IMR-90 (cell line): ENCODE measurements around the gene TAF10. TPM values are rescaled to one million over a fixed set of nuclear protein-coding genes. Genes with fewer than 3 reads are reported as not detected.

Source experiments
- ATAC-seq: fragments of 200-7000 bp; cut with Tn5 transposase; 2 replicates; pipeline ENCODE4 v1.9.1; 2020; ENCODE audit warnings: low read depth, mild to moderate bottlenecking, moderate library complexity
- BruUV-seq: library from RNA; stranded (reverse); fragments of 400-500 nt; replicated peaks from 2 replicates; lab custom pipeline; 2021; lab: Mats Ljungman, UMichigan
- CTCF ChIA-PET: fragments of 300-600 bp; formaldehyde crosslinking; extraction: SDS; loops from one replicate; lab custom pipeline; 2021; ENCODE audit warnings: antibody characterized with exemption; lab: Yijun Ruan, JAX
- POLR2A ChIA-PET: fragments of 300-600 bp; sonication (Branson Sonifier 250); formaldehyde crosslinking; loops from one replicate; lab custom pipeline; 2022; ENCODE audit warnings: antibody characterized with exemption; ENCODE audit not compliant: unreplicated experiment; lab: Charles Lee
- DNase-seq: peaks from one replicate; pipeline ENCODE4 v3.0.0; 2013
- H2AFZ ChIP-seq: replicated peaks from 2 replicates; pipeline ENCODE3; 2013; ENCODE audit warnings: low read length, mild to moderate bottlenecking; ENCODE audit not compliant: poor library complexity
- H2AK5ac ChIP-seq: 2 replicates; pipeline ENCODE4 v1.6.1; 2013; ENCODE audit warnings: low read depth, low read length, inconsistent platforms
- H2AK9ac ChIP-seq: replicated peaks from 2 replicates; pipeline ENCODE3; 2013; ENCODE audit warnings: mild to moderate bottlenecking, low read depth, low read length, moderate library complexity; ENCODE audit not compliant: poor library complexity
- H2BK120ac ChIP-seq: 2 replicates; pipeline ENCODE4 v1.6.1; 2013; ENCODE audit warnings: low read depth, low read length, inconsistent platforms
- H2BK15ac ChIP-seq: 3 replicates; pipeline ENCODE4 v1.6.1; 2013; ENCODE audit warnings: low read depth, low read length, inconsistent platforms
- H2BK20ac ChIP-seq: 2 replicates; pipeline ENCODE4 v1.6.1; 2013; ENCODE audit warnings: low read depth, mild to moderate bottlenecking, inconsistent platforms, low read length, moderate library complexity
- H2BK5ac ChIP-seq: 2 replicates; pipeline ENCODE4 v1.6.1; 2013; ENCODE audit warnings: mild to moderate bottlenecking, low read depth, low read length, inconsistent platforms; ENCODE audit not compliant: poor library complexity, severe bottlenecking
- H3K14ac ChIP-seq: replicated peaks from 2 replicates; pipeline ENCODE4 v1.6.1; 2013; ENCODE audit warnings: low read depth, low read length, inconsistent platforms
- H3K18ac ChIP-seq: 2 replicates; pipeline ENCODE4 v1.6.1; 2013; ENCODE audit warnings: low read depth, low read length, control low read depth
- H3K23ac ChIP-seq: 2 replicates; pipeline ENCODE4 v1.6.1; 2013; ENCODE audit warnings: low read depth, low read length, inconsistent platforms
- H3K27ac ChIP-seq: 2 replicates; pipeline ENCODE4 v1.5.1; 2013; ENCODE audit warnings: mild to moderate bottlenecking, control low read depth, low read length; ENCODE audit not compliant: insufficient read depth
- H3K27me3 ChIP-seq: 2 replicates; pipeline ENCODE4 v1.6.1; 2013; ENCODE audit warnings: low read length; ENCODE audit not compliant: control insufficient read depth, insufficient read depth
- H3K36me3 ChIP-seq: 2 replicates; pipeline ENCODE4 v1.6.1; 2013; ENCODE audit warnings: low read length, mixed read lengths; ENCODE audit not compliant: control insufficient read depth, insufficient read depth
- H3K4ac ChIP-seq: 2 replicates; pipeline ENCODE4 v1.6.1; 2013; ENCODE audit warnings: low read depth, low read length, inconsistent platforms
- H3K4me1 ChIP-seq: 2 replicates; pipeline ENCODE4 v1.6.1; 2013; ENCODE audit warnings: low read length, mixed read lengths; ENCODE audit not compliant: control insufficient read depth, insufficient read depth
- H3K4me2 ChIP-seq: 2 replicates; pipeline ENCODE4 v1.6.1; 2013; ENCODE audit warnings: low read depth, mild to moderate bottlenecking, control low read depth, low read length, moderate library complexity
- H3K4me3 ChIP-seq: 2 replicates; pipeline ENCODE4 v1.5.1; 2013; ENCODE audit warnings: low read depth, mild to moderate bottlenecking, control low read depth, low read length, moderate library complexity; ENCODE audit not compliant: insufficient read depth
- H3K56ac ChIP-seq: 2 replicates; pipeline ENCODE4 v1.6.1; 2013; ENCODE audit warnings: low read length, inconsistent platforms; ENCODE audit not compliant: insufficient read depth; ENCODE audit errors: extremely low read depth
- H3K79me1 ChIP-seq, 2 experiments: 2 replicates each; pipeline ENCODE4 v1.6.1; 2013; ENCODE audit warnings: low read length in 2 of 2, inconsistent platforms in 1 of 2, low read depth in 1 of 2
- H3K9ac ChIP-seq: 2 replicates; pipeline ENCODE4 v1.6.1; 2013; ENCODE audit warnings: low read depth, low read length, control low read depth
- H3K9me1 ChIP-seq: 2 replicates; pipeline ENCODE4 v1.6.1; 2013; ENCODE audit warnings: low read length, inconsistent platforms; ENCODE audit not compliant: insufficient read depth
- H3K9me3 ChIP-seq: 2 replicates; pipeline ENCODE4 v1.6.1; 2013; ENCODE audit warnings: low read length; ENCODE audit not compliant: control insufficient read depth, insufficient read depth
- H4K20me1 ChIP-seq: 2 replicates; pipeline ENCODE4 v1.6.1; 2013; ENCODE audit warnings: low read length, inconsistent platforms; ENCODE audit not compliant: insufficient read depth
- H4K5ac ChIP-seq: 2 replicates; pipeline ENCODE4 v1.6.1; 2013; ENCODE audit warnings: mild to moderate bottlenecking, low read depth, low read length, control low read depth
- H4K8ac ChIP-seq, 2 experiments: 2 replicates each; pipeline ENCODE4 v1.6.1; 2013; ENCODE audit warnings: low read depth in 2 of 2, low read length in 2 of 2, control low read depth in 1 of 2, inconsistent platforms in 1 of 2
- H4K91ac ChIP-seq: 2 replicates; pipeline ENCODE4 v1.6.1; 2013; ENCODE audit warnings: low read depth, low read length, inconsistent platforms; ENCODE audit not compliant: insufficient read depth
- CHD1 ChIP-seq: IDR thresholded peaks from 2 replicates; pipeline ENCODE4 v1.6.1; 2012; ENCODE audit warnings: low read depth, low read length, improper control_type of control experiment
- FOS ChIP-seq: fragments of 150-350 bp; IDR thresholded peaks from 2 replicates; pipeline ENCODE4 v1.6.1; 2016; ENCODE audit warnings: low read depth, low read length
- POLR2A ChIP-seq: IDR thresholded peaks from 2 replicates; pipeline ENCODE4 v1.6.1; 2012; ENCODE audit warnings: mild to moderate bottlenecking, low read depth, low read length
- RAD21 ChIP-seq: IDR thresholded peaks from 2 replicates; pipeline ENCODE4 v1.6.1; 2012; ENCODE audit warnings: low read length, improper control_type of control experiment
- RCOR1 ChIP-seq: IDR thresholded peaks from 2 replicates; pipeline ENCODE4 v1.6.1; 2012; ENCODE audit warnings: mild to moderate bottlenecking, low read length, improper control_type of control experiment; ENCODE audit not compliant: insufficient replicate concordance
- RFX5 ChIP-seq: IDR thresholded peaks from 2 replicates; pipeline ENCODE4 v1.8.0; 2012; ENCODE audit warnings: low read depth, mild to moderate bottlenecking, low read length, moderate library complexity
- WGBS, 2 experiments: methylation state at CpG; one replicate each; pipeline versions ENCODE4 v1.1.5 to v1.1.7; 2013; ENCODE audit warnings: missing lambda C conversion rate in 2 of 2; ENCODE audit not compliant: insufficient read length in 1 of 2; ENCODE audit errors: extremely low coverage in 2 of 2; 5-methylcytosine and 5-hydroxymethylcytosine counted together
- dilution Hi-C: fragments of 300-500 bp; cut with HindIII; formaldehyde crosslinking; loops from one replicate; pipeline ENCODE4 v1.14.3; 2018; ENCODE audit warnings: low sequenced_read_pairs; ENCODE audit not compliant: unreplicated experiment
- in situ Hi-C: fragments of 300-500 bp; cut with MboI; formaldehyde crosslinking; loops from 3 replicates; pipeline ENCODE4 v1.14.3; 2019; ENCODE audit warnings: low sequenced_read_pairs, inconsistent platforms, mixed read lengths
- intact Hi-C: fragments of 100-400 bp; cut with micrococcal nuclease; formaldehyde crosslinking; loops from 2 replicates; pipeline ENCODE4 v1.10.0; 2022
- polyA plus RNA-seq, 3 experiments: library from polyadenylated mRNA; depleted of rRNA; stranded (reverse); fragments of >200 nt; gene quantifications; 2 replicates each; pipeline ENCODE4 v1.2.3, GENCODE V29; 2012; ENCODE audit warnings: low replicate concordance in 1 of 3
- total RNA-seq: library from RNA; depleted of rRNA; stranded (reverse); fragments of >200 nt; gene quantifications from 2 replicates; pipeline ENCODE4 v1.2.3, GENCODE V29; 2012
- TF ChIP-seq, protein P1 (sequence below): fragments of 150-350 bp; IDR thresholded peaks from 2 replicates; pipeline ENCODE4 v1.6.1; 2017; ENCODE audit warnings: mild to moderate bottlenecking, antibody characterized with exemption, low read length, low read depth

TAF10 gene
- total and polyA plus RNA-seq, 2 of the 4 experiments (the other 2 are of a cell fraction), result 18.6 to 132 TPM

- no peak for TF ChIP-seq FOS
- TF ChIP-seq, protein P1, sequence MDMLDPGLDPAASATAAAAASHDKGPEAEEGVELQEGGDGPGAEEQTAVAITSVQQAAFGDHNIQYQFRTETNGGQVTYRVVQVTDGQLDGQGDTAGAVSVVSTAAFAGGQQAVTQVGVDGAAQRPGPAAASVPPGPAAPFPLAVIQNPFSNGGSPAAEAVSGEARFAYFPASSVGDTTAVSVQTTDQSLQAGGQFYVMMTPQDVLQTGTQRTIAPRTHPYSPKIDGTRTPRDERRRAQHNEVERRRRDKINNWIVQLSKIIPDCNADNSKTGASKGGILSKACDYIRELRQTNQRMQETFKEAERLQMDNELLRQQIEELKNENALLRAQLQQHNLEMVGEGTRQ, result no peak
- no peak for TF ChIP-seq CHD1
- TF ChIP-seq RAD21, result no peak
- no peak for TF ChIP-seq RFX5
- TF ChIP-seq RCOR1, result no peak
- TF ChIP-seq POLR2A, result no peak
- Histone ChIP-seq H2BK20ac (no peak overlapping the region), H2AK5ac (no peak overlapping the region), H3K18ac (no peak overlapping the region), H4K8ac (no peak overlapping the region), H3K27ac (no peak overlapping the region), H2BK5ac (no peak overlapping the region), H3K4ac (no peak overlapping the region), H3K4me3 (no peak overlapping the region), H2BK15ac (no peak overlapping the region), H3K9me3 (no peaks in the 10 kb centered on the region), H3K9me1 (no peaks in the 10 kb centered on the region; the same call in 1 of the 2 replicates), H3K23ac (no peak overlapping the region), H2BK120ac (no peak overlapping the region), H3K56ac (no peak overlapping the region), H4K20me1 (peaks cover 4% of the 10 kb centered on the region; the same call in 1 of the 2 replicates), H3K9ac (no peak overlapping the region), H3K27me3 (no peaks in the 10 kb centered on the region), H2AK9ac (peak overlapping the region; percentile 8), H3K79me1 (no peaks in the 10 kb centered on the region), H4K5ac (no peak overlapping the region), H3K4me1 (peaks cover 10% of the 10 kb centered on the region), H4K91ac (no peak overlapping the region), H3K4me2 (no peak overlapping the region), H3K36me3 (peaks cover 43% of the 10 kb centered on the region), H2AFZ (no peak overlapping the region), H3K14ac (no peak overlapping the region)
- CTCF ChIA-PET, result interaction anchor here (1.2 to 1.5 kb wide), 4 partner anchors 15 to 104 kb away, joined by 3 to 7 read pairs (median 3); partner anchors contain the start of genes MRPL17 and TPP1
- in situ Hi-C loops (no loop called here), dilution Hi-C loops (no loop called here), intact Hi-C loops (no loop called here)
- peak; percentile 61 for ATAC-seq
- POLR2A ChIA-PET, result interaction anchor here (1.0 to 1.2 kb wide), 2 partner anchors 16 to 28 kb away, joined by 4 read pairs; partner anchors contain the start of gene TPP1
- no TSS peak for BruUV-seq
- peak; percentile 87 for DNase-seq
- no CpG with 5 or more reads among the region's 10 CpGs for WGBS, 2 experiments
These were observed 23.3 kb upstream of the TAF10 start for GRCh38 chr11:6635082-6635932.
